Muscle of arm (tissue), 12 donors: Measurements from ENCODE around the gene ZNF524. TPM values are rescaled to one million over a fixed set of nuclear protein-coding genes. Genes with fewer than 3 reads are reported as not detected.

Experiments
- DNase-seq: peaks from one replicate; pipeline ENCODE4 v3.0.0-alpha.2; 2013
- polyA plus RNA-seq, 12 donors: library from polyadenylated mRNA; unstranded; fragments of 120-200 nt; gene quantifications; one replicate each; pipeline ENCODE4 v1.2.1, GENCODE V29; 2013; ENCODE audit not compliant: insufficient read length in 12 of 12

The ZNF524 gene
- polyA plus RNA-seq, 12 donors = 4.2 to 11.2 (median 6.4) TPM; not detected in 2

DNA sequence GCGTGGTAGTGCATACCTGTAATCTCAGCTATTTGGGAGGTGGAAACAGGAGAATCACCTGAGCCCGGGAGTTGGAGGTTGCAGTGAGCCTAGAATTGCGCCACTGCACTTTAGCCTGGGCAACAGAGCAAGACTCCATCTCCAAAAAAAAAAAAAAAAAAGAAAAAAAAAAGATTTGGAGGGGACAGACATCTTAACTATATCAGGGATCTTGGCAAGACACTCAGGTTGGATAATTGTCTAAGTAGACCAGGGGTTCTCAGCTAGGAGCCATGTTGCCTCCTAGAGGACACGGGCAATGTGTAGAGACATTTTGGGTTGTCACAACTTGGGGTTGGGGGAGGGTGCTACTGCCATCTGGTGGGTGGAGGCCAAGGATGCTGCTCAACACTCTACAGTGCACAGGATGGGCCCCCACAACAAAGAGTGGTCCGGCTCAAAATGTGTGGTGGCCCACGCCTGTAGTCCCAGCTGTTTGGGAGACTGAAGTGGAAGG is 38.8 kb downstream of the ZNF524 start:
- DNase-seq = no peak

DNA sequence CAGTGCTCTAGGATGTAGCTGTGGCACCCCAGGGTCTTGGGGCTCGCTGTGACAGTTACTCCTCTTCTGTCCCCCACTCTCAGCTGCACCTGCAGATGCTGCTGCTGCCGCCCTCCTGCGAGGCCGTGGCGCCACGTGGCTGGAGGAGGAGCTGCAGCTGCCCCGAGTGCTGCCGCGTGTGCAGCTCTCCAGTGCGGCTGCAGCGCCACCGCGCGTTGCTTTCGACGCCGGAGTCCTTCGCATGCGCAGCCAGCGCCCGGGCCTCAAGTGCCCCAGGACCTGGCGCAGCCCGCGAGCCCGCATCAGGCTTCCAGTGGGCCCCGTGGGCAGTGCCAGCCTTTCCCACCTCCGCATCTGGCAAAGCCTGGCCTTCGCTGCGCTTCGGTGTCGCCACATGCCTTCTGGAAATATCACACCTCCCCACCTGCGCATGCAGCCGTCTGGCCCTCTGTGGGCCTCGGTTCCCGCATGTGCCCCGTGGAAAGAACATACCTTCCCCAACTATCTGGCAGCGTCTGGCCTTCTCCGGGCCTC is 40.0 kb downstream of the ZNF524 start:
- DNase-seq = peak; percentile 71

DNA sequence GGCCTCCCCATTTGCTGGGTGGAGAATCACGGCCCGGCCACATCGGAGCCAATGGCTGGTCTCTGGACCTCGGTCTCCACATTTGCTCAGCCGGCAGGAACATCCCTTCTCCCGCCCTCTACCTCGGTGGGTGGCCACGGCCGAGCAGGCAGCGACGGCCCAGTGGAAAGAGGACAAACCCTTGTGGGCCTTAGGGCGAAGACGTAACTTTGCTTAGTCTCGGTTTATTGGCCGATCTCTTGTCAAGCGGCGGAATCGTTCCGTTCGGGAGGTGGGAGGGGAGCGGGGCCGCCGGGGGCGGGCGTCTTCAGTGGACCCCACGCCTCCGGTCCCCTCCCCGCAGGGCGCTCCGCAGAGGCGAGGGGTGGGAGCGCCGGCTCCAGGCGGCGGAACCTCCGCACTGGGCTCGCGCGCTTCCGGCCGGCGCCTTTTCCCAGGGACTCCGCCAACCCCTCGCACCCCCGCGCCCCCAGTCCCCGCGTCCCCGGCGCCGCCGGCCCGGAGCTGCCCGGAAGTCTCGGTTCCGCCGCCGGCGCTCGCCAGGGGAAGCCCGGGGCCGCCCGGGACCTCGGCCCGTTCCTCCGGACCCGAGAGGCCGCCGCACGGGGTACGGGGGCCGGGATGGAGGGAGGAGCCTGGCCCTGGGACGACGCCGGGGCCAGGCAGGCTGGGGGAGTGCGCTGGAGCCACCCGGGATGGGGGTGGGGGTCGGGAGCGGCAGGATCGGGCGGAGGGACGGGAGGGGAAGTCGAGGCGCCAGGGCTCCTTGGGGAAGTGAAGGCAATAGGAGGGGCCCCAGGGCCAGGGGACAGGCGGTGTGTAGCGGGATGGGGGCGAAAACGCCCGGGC is 40.7 kb downstream of the ZNF524 start, which contains the start of gene ZNF580:
ZNF580 (plus strand) TSS at position 426 of the 849 bp plus-strand sequence. CDS start 1,507 bp downstream, outside the sequence.
- DNase-seq = peak; percentile 84

DNA sequence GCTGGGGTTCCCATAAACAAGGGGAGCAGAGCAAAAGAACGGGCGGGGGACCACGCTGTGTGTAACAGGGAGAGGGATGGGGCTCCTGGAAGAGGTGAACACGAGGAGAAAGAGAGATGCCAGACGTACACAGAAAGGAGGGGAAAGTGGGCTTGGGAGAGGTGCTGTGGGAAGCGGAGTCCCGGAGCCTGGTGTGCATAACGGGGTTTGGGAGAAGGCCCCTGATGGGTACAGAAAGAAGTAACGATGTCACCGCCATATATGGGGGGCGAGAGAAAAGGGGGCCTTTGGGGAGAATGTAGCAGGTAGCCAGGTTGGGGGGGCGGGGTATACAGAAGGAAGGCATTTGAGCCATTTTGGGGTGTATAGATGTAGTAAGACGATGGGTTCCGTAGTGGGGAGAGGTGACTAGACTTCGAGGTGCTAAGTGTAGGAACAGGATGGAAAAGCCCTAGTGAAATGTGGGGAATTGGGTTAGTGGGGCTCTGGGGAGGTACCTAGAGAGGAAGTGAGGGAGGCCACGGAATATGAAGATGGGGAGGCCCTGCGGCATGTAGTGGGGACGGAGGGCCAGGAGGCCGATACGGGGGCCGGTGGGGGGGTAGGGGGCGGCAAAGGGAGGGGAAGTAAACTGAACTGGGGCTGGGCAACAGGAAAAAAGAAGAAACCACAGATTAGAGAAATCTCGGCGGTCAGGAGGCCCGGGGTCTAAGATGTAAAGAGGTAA is 41.5 kb downstream of the ZNF524 start:
- no peak for DNase-seq

DNA sequence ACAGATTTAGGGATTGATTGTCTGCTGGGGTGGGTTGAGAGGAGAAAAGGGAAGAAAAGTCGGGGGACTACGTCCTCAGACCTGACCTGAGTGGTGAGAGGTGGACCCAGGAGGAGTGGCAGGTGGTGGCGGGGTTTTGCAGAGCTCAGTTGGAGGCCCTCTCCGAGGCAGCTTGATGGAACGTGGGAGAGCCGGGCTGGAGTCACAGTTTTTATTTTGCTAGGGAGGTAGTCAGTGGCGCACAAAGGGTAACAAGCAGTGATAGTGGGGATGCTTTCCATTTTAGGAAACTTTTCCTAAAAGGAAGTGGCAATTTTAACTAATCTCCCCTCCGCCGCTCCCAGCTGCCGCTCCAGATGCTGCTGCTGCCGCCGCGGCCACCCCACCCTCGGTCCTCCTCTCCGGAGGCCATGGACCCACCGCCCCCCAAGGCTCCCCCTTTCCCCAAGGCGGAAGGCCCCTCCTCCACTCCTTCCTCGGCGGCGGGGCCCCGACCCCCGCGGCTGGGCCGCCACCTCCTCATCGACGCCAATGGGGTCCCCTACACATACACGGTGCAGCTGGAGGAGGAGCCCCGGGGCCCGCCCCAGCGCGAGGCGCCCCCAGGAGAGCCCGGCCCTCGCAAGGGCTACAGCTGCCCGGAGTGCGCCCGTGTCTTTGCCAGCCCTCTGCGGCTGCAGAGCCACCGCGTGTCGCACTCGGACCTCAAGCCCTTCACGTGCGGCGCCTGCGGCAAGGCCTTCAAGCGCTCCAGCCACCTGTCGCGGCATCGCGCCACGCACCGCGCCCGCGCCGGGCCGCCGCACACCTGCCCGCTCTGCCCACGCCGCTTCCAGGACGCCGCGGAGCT is 42.3 kb downstream of the ZNF524 start:
- no peak for DNase-seq

DNA sequence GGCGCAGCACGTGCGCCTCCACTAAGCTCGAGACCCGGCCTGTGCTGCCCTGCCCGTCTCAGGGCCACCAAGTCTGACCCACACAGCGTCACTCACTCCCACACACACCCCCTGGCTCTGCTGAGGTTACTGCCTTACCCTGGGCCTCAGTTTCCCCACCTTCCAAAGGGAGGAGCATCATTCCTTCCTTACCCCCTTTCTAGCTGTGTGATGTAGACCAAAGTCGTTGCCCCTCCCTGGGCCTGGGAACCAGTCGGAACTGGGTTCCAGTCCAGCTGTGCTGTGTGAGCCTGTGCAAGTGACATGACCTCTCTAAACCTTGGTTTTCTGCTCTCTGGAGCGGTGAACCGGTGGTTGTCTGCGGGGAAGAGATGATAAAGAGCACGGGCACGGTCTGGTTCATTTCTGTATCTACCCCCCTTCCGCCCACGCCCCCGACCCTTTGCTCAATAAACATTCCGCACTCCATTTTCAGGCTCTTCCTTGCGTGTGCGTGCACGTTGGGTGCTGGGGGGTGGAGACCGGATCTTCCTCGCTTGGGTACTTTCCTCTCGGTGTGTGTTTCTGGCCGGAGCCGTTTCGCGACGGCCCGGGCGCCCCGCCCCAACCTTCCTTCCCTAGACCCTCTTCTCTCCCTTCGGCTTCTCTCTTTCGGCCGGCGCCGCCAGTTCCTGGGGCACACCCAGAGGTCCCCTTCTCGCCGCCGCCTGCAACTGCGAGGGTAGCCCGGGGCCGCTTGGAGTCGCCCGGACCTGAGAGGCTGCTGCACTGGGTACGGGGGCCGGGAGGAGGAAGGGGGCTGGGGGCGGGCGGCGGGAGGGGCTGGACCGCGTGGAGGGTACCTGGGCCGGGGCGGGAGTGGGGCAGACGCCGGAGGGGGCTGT is 43.2 kb downstream of the ZNF524 start, which contains the start of gene ZNF581:
ZNF581 (plus strand) TSS at position 647 of the 884 bp plus-strand sequence. CDS start 923 bp downstream, outside the sequence.
- DNase-seq = peak; percentile 81

DNA sequence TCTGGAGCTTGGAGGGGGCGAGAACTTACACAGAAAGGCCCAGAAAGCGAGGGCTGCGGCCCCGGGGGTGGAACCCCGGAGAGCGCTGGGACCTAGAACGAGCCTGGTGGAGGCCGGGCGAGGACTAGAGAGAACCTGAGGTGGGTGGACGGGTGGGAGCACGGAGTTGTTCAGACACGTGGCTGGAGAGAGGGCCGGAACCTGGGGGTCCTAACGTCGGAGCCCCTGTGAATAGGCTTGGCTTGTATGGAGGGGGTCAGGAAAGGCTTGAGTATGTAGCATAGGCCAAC is 43.7 kb downstream of the ZNF524 start:
- DNase-seq = no peak

DNA sequence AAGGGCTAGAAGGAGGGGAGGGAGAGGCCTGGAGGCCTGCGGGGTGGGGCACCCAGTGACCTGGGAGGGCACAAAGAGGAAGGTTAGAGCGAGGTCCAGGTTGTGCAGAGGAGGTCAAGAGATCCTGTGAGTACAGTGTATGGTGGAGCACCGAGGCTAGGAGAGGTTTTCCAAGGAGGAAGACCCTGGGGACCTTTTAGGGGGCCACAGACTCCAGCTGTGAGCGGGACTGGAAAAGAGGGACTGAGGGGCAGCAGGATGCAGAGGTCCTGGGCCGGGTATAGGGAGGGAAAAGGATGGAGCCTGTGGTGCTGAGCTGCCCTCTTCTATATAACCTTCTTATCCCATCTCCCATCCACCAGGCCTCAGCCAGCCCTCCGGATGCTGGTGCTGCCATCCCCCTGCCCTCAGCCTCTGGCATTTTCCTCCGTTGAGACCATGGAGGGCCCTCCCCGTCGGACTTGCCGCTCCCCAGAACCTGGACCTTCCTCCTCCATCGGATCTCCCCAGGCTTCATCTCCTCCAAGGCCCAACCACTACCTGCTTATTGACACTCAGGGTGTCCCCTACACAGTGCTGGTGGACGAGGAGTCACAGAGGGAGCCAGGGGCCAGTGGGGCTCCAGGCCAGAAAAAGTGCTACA is 44.2 kb downstream of the ZNF524 start:
- no peak for DNase-seq

DNA sequence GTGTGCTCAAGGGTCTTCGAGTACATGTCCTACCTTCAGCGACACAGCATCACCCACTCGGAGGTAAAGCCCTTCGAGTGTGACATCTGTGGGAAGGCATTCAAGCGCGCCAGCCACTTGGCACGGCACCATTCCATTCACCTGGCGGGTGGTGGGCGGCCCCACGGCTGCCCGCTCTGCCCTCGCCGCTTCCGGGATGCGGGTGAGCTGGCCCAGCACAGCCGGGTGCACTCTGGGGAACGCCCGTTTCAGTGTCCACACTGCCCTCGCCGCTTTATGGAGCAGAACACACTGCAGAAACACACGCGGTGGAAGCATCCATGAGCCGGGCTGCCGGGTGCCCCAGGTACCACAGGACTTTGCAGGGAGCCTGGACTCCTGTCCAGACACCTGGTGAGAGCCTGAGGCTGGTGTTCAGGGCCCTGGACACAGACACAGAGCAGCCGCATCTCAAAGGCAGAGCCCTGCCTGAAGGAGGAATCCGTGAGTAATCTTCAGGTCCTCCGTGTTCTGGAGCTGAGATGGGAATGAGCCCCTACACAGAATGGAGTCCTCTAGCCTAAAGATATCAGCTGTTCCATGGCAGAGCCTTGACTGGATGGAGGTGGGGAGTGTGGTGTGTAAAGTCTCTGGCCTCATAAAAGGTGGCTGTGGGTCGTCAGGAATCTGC is 44.9 kb downstream of the ZNF524 start:
- DNase-seq = no peak

DNA sequence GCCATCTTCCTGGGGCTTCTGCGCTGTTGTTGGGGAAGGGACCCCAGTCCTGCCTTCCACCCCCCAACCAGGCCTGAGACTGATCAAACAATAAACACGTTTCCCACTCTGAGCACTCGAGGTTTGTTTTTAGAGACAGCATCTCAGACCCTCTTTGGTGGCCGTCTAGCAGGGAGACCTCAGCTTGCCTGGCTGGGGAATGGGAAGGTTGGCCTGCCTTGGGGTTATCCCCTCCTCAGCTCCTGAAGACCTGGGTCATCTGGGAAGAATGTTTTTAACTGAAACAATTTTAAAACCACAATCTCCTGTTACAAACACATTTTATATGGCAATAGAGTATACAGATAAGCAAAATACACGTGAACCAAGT is 45.4 kb downstream of the ZNF524 start:
- no peak for DNase-seq

DNA sequence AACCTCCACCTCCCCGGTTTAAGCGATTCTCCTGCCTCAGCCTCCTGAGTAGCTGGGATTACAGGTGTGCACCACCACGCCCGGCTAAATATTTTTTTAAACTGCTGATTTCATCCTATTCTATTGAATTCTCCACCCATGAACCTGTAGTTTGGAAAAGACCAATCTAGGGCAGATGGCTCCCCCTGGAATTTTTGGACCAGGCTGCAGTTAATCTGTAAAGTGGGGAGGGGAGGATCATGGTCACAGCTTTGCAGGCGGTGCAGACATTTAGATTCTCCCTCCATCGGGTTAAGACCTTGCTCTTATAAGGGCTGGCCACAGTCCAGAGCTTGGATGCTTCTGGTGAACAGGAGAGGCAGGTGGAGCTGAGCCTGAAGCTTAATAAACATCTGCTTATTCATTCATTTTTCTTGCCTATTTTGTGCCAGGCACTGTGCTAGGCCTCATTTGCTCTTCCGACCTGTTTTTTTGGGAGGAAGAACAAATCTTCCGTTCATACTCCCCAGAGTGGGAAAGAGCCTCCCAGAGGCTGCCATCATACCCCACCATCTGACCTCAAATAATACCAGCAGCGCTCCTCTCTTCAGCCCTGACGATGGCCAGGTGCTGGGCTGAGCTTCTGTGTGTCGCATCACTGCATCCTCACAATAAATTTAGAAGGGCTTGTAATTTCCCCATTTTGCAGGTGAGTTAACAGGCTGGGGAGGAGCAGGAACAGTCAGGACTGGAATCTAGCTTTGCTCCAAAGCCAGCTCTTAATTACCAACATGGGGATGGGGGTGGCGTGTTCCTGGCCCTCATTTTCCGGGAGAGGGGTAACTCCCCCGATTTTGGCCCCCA is 47.0 kb downstream of the ZNF524 start:
- no peak for DNase-seq

DNA sequence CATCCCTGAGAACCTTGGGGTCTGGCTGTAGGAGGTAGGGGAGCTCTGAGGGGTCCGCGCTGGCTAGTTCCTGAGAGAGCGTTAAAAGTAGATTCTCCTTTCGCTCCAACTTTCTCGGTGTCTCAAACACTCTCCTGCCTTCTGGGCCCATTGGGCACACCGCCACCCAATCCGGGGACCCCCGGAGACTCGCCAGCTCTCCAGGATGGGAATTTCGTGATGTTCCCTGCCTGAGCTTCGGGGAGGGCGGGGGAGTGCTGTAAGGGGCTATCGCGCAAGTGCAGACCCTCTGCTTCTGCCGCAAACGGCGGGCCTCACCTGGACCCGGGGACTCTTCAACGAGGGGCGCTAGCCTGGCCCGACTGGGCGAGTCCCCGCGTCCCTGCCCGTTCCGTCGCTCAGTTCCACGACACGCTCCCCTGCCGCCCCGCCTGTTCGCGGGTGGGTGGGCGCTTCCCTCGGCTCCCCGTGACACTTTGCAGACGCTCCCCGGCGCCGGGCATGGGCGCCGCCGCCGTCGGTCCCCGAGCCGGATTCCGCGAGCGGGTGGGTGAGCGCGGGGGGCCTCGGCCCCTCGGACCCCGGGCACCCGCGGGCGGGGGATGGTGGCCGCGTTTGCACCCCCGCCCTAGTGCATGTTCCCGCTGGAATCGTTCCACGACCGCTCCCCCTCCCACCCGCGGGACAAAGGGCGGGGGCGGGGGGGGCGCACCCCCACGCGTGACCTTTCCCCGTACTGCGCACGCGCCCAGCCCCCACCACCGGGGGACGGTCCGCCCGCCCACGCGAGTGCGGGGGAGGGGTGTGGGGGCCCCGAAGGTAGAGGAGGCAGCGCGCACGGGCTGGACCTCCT is 47.9 kb downstream of the ZNF524 start, which contains the start of gene CCDC106:
CCDC106 (plus strand) TSS at position 481 of the 853 bp plus-strand sequence. CDS start 835 bp downstream, outside the sequence.
- peak; percentile 80 for DNase-seq

DNA sequence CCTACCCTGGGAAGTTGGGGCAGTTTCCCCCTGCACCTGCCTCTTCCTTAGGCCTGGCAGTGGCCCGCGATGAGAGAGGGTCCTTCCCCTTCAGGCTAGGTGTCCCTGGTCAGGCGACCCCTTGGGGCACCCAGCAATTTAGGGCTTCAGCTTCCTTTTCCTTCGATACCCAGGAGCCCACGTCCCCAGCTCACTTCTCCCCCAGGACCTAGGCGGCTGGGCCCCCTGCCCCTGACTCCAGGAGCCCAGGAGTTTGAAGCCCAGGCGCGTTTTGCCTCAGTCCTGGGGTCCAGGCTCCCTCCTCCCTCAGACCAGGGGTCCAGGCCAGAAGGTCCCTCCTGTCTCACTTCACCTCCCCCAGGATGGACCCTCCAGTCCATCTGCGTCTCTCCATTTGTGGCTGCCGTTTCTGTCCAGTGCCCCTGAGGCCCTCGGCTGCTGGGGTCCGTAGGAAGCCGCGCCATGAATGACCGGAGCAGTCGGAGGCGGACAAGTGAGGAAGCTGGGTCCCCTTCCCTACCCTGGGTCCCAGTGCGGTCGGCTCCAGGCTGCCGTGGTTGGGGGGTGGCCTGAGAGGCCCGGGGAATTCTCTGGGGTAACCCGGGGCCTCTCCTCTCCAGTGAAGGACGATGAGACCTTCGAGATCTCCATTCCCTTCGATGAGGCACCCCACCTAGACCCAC is 48.6 kb downstream of the ZNF524 start:
- DNase-seq = no peak

DNA sequence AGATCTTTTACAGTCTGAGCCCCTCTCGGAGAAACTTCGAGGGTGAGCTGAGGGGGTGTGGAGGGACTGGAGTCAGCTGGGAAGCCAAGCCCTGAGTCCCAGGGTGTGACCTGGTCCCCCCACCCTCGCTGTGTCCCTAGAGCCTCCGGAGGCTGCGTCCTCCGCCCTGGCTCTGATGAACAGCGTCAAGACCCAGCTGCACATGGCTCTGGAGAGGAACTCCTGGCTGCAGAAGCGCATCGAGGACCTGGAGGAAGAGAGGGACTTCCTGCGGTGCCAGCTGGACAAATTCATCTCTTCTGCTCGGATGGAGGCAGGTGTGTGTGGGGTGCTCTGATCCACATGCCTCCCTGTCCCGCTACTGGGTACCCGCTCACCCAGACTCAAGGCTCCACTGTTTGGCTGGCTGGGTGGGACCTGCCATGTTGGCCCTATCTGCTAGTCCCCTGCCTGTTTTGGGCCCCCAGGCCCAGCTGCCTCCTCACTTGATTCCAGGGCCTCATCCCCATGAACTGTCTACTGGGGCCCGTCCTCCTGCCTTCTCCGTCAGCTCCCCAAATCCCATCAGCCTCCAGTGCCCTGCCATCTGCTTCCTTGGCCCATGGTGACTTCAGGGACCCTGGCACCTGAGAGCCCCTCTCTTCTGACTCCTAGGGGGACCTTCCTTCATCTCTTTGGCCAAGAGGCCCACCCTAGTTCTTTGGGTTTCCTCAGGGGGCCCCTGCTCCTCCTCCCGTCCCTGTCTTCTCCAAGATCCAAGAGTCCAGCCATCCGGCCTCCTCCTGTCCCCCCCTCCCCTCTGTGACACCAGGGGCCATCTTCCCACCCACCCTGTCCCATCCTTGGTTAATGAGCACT is 49.4 kb downstream of the ZNF524 start:
- DNase-seq = no peak

DNA sequence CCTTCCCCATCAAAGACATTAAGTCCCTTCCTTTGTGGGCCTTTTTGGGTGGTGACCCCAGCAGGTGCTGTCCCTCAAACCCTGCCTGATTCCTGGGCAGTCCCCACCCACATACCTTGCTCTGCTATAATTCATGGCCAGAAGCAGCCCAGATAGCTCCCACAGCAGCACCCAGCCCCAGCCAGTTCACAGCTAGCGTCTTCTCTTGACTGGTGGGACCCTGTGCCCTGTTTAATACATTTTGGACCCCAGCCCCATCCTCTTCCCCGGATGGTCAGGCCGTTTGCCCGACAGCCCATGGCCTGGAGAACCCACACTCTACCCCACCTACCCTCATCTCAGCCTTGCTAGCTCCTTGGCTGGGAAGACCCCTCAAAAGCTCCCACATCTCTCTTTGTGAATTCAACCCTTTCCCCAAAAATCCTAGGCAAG is 50.1 kb downstream of the ZNF524 start:
- DNase-seq = no peak
